ENCODE measurements around the gene ARHGDIG.
"Not testable (repeated sequence)": the region's sequence is repeated elsewhere in the genome, so short reads cannot be mapped to it uniquely, and the experiment has no call there.

The ARHGDIG gene

DNA sequence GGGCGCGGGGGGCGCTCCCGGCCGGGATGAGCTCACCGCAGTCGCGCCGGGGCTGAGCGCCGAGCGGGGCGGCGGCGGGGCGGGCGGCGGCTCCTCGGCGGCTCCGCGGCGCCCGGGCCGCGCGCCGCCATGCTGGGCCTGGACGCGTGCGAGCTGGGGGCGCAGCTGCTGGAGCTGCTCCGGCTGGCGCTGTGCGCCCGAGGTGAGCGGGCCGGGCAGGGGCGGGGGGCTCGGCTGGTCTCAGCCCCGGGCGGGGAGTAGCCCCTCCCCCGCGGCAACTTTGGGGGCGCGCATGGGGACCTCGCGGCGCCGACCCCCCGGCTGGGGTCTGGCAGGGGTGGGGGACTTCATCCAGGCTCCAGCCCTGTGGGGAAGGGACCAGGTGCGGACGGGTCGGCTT, at the start of gene ARHGDIG:
Gene ARHGDIG (plus strand): TSS at position 40 of the 400 bp plus-strand sequence. CDS start 90 bp downstream, at position 130.
- no peak for DNase-seq

DNA sequence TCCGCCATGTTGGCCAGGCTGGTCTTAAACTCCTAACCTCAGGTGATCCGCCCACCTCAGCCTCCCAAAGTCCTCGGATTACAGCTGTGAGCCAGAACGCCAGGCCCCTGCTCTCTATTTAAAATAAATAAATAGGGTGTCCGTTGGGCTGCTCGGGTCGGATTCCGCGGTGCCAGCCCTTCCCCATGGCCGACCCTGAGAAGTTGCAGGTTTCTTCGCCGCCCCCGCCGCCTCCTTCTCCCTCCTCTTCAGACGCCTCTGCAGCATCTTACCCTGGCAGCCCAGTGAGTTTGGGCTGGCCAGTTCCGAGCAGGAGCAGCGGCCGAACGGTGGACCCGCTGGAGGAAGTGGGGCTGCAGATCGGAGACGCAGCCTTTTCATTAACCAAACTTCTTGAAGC, 49.4 kb upstream of the ARHGDIG start:
- no peak for DNase-seq

DNA sequence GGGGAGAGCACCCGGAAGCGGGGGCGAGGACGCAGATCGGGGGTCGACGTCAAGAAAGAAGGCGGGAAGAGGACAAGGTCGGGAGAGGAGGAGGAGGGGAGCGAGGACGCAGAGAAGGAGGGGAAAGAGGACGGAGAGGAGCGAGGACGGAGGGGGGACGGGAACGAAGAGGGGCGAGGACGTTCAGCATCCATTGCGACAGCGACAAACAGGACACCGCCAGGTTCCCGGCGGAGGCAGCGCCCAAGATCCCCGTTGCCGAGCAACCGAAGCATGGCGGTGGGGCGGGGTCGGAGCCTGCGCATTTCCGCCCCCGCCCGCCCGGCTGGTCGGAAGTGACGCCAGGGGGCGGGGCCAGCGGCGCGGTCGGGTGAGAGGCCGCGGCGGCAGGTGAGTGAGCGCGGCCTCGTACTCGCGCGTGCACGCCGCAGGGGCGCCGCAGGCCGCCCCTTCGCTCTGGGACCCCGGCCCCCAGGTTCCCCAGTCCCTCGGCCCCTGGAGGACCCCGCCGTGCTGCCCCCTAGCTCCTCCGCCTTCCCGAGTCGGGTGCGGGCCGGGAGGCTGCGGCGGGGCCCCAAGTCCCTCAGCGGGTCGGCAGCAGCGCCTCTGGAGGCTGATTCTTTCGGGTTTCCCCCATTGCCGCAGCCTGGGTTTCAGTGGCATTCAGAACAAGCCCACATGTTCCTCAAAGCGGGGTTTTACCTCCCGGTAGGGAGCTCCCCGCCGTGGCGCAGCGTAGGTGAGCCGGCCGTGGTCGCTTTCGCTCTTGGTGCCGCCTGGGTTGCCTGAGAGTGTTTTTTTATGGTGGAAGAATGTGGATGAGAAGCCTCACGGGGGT, 45.7 kb upstream of the ARHGDIG start, which contains the start of gene FAM234A:
Gene FAM234A (plus strand): TSS at position 354 of the 838 bp plus-strand sequence. CDS start 19,593 bp downstream, outside the sequence.
- peak; percentile 95 for DNase-seq

DNA sequence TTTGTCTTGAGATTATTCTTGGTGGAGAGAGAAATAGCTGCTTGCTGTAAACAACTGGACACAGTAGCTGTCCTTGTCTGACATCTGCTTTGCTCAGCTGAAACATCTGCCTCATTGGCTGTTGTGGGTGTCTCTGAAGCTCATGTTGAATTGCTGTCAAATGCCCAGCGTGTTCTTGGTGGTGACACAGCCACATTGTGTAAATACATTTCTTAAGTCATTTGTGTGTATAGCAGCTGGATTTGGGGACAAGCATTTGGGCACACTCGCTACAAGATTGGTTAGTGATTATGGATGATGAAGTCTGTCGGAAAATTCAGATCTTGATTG, 40.5 kb upstream of the ARHGDIG start:
- DNase-seq = no peak

DNA sequence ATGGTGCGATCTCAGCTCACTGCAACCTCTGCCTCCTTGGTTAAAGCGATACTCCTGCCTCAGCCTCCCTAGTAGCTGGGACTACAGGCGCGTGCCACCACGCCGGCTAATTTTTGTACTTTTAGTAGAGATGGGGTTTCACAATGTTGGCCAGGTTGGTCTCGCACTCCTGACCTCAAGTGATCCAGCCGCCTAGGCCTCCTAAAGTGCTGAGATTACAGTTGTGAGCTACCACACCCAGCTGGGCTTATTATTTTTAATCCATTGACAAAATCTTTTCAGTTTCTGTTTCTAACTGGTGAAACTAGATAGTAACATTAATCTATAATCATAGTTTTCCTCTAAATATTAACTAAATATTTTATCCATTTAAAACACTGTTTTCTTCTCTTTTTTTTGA, 39.8 kb upstream of the ARHGDIG start:
- DNase-seq = no peak

DNA sequence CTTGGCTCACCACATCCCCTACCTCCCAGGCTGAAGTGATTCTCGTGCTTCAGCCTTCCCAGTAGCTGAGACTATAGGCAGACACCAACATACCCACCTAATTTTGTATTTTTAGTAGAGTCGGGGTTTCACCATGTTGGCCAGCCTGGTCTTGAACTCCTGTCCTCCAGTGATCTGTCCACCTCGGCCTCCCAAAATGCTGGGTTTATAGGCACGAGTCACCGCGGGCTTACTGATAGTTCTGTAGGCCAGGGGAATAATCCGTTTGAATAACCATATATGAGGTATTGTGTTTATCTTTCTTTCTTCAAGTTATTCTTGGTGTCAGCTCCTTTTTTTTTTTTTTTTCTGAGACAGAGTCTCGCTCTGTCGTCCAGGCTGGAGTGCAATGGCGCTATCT, 38.1 kb upstream of the ARHGDIG start:
- no peak for DNase-seq

DNA sequence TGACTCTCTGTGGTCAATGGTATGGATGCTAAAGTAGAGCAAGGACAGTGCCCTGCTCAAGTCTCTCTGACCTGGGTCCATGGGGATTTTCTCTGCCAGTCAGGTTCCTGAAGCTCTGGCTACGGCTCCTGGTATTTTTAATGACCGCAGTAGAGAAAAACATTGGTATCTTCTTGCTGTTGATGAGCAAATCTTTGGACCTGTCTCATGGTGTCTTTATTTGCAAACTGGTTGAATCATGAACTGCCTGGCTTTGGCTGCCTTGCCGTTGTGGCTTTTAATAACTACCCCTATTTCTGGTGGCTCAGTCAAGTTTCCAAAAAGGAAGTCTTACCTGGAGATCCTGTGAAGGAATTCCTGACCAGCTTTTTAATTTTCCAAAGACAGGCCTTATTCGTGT, 37.0 kb upstream of the ARHGDIG start:
- no peak for DNase-seq

DNA sequence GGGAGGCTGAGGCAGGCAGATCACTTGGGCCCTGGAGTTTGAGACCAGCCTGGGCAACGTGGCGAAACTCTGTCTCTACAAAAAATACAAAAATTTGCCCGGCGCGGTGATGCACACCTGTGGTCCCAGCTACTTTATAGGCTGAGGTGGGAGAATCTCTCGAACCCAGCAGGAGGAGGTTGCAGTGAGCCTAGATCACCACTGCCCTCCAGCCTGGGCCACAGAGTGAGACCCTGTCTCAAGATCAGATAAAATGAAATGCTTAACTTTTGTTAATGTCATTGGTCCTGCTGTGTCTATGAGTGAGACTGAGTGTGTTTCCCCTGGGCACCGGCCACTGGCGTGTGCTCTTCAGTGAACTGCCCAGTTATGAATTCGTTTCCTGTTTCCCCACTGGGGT, 35.3 kb upstream of the ARHGDIG start:
- no peak for DNase-seq

DNA sequence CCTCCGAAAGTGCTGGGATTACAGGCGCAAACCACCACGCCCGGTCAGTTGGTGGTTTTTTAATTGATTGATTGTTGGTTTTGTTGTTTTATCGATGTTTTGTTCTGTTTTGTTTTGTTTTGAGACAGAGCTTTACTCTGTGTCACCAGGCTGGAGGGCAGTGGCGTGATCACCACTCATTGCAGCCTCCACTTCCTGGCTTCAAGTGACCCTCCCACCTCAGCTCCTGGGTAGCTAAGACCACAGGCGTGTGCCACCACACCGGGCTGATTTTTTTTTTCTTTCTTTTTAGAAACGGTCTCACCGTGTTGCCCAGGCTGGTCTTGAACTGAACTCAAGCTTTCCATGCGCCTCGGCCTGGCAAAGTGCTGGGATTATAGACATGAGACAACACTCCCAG, 33.4 kb upstream of the ARHGDIG start:
- DNase-seq = no peak

DNA sequence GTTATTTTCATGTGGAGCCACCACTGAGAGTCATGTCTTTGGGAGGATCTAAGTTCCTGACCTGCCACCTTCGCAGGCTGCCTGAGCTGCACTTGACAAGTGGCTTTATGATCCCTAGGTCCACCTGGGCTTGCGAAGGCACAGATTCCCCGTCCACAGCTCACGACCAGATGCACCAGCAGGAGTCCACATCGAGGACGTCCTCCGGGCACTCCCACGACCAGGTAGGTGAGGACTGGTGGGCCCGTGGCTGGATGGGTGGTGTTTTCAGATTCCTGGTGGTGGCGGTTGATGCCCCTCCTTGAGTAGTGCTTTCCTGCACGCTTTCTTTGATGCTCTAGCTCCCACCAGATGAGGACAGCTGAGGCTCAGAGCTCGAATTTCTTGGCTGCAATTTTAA, 31.0 kb upstream of the ARHGDIG start:
- no peak for DNase-seq

DNA sequence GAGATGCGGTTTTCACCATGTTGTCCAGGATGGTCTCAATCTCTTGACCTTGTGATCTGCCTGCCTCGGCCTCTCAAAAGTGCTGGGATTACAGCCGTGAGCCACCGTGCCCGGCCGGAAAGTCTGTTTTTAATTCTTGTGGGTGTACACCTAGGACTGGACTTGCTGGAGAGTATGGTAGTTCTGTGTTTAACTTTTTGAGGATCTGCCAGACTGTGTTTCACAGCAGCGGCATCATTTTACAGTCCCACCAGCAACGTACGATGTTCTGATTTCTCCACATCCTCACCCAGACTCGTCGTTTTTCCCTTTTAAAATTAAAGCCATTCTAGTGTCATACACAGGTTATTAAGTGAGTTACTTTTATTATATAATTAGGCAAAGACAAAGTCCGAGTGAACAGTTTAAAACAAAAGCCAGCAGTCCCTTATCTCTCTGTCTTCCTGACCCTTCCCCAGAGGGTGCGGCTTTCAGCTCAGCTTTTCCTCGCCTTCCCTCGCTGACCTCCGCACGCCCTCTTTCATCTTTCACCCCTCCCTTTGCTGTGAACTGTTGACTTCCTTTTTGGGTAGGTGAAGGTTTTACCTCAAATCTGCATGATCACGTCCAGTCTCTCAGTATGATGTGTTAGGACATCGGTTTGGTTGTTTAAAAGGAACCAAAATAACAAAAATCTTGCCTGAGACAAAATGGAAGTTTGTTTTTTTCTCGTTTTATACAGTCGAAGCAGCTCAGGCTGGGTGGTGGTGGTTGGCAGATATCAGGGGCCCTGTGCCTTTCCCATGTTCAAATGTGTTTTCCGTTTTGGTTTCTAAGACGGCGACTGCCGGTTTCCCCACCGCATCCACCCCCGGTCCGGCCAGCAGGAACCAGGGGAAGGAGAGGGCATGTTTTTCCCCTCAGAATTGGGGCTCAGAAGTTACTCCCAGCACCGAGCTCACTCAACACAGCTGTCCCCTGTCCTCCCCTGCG, 27.7 kb upstream of the ARHGDIG start:
- DNase-seq = peak; percentile 37

DNA sequence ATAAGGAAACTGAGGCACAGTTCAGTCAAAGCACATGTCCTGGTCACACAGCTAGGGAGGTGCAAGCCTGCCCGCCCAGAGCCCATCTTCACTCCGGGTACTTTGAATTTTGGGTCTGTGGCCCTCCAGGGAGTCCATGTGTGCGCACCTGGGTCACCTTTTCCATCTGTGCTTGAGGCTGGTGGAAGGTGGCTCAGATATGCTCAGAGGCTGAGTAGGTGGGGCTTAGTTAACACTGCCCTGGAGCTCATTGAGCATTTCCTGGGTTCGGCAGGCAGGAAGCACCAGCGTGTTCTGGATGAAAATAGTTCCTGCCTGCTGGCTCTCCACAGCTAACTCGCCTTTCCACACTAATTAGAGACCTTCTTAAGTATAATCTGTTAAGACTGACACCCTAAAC, 26.6 kb upstream of the ARHGDIG start:
- peak; percentile 15 for DNase-seq

DNA sequence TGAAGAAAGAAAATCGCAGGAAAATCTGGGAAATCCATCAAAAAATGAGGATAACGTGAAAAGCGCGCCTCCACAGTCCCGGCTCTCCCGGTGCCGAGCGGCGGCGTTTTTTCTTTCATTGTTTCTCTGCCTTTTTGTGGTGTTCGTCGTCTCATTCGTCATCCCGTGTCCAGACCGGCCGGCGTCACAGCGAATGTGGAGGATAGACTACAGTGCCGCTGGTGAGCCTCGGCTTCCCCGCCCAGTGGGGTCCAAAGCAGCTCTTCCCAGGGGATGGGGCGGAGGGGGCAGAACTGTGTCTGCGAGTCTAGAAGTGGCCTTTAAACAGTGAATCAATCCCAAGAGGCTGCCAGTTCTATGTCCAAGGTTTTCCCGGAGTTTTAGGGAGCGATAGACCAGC, 25.9 kb upstream of the ARHGDIG start:
- DNase-seq = no peak

DNA sequence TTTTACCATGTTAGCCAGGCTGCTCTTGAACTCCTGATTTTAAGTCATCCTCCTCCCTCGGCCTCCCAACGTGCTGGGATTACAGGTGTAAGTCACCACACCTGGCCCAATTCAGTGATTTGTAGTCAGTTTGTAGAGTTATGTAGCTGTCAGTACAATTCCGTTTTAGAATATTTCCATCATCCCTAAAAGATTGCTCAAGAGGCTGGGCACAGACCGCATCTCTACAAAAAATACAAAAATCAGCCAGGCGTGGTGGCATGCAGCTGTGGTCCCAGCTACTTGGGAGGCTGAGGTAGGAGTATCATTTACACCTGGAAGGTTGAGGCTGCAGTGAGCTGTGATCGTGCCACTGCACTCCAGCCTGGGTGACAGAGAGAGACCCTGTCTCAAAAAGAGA, 25.2 kb upstream of the ARHGDIG start:
- no peak for DNase-seq

DNA sequence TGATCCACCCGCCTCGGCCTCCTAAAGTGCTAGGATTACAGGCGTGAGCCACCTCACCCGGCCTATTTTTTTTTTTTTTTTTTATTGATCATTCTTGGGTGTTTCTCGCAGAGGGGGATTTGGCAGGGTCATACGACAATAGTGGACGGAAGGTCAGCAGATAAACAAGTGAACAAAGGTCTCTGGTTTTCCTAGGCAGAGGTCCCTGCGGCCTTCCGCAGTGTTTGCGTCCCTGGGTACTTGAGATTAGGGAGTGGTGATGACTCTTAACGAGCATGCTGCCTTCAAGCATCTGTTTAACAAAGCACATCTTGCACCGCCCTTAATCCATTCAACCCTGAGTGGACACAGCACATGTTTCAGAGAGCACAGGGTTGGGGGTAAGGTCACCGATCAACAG, 22.3 kb upstream of the ARHGDIG start:
- not testable (repeated sequence) for DNase-seq

DNA sequence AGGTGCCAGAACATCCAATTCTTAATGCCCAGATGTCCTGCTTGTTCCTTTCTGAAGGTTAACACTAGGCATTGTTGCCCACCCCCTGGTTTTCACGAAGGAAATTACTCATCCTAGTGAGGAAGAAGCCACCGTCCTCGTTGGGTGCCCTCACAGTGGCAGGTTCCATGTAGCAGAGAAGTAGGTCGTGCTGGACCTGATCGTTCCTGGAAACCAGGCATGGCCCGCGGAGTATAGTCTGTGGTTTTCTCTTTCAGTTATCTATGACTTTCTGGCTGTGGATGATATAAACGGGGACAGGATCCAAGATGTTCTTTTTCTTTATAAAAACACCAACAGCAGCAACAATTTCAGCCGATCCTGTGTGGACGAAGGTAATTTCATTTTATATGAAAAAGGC, 21.2 kb upstream of the ARHGDIG start:
- no peak for DNase-seq

DNA sequence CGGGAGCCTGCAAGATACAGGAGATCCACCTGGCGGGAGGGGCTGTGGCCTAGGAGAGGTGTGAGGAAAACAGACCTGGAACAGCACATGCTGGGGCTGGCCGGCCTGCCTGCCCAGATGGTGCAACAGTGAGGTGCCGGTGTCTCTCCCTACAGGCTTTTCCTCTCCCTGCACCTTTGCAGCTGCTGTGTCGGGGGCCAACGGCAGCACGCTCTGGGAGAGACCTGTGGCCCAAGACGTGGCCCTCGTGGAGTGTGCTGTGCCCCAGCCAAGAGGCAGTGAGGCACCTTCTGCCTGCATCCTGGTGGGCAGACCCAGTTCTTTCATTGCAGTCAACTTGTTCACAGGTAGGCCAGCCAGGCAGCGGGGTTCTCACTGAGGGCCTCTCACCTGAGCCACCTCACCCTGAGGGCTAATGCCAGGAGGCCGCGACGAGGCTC, 20.6 kb upstream of the ARHGDIG start:
- no peak for DNase-seq

DNA sequence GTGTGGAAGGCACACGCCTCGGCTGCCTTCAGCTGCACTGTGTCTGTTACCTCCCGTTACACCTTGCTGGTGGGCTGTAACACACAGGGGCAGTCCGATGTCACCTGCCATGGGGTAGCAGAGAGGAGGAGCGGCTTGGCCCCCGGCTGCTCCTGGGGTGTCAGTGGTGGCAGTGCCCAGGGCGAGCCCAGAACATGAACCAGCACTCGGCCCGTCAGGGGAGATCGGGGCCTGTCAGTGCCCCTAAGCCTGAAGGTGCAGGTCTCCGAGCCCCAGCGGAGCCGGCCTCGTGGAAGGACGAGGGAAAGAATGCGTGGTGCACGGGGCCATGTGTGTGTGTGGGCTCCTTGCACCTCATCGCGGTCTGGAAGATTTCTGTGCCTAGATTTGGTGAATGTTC, 20.1 kb upstream of the ARHGDIG start:
- no peak for DNase-seq

DNA sequence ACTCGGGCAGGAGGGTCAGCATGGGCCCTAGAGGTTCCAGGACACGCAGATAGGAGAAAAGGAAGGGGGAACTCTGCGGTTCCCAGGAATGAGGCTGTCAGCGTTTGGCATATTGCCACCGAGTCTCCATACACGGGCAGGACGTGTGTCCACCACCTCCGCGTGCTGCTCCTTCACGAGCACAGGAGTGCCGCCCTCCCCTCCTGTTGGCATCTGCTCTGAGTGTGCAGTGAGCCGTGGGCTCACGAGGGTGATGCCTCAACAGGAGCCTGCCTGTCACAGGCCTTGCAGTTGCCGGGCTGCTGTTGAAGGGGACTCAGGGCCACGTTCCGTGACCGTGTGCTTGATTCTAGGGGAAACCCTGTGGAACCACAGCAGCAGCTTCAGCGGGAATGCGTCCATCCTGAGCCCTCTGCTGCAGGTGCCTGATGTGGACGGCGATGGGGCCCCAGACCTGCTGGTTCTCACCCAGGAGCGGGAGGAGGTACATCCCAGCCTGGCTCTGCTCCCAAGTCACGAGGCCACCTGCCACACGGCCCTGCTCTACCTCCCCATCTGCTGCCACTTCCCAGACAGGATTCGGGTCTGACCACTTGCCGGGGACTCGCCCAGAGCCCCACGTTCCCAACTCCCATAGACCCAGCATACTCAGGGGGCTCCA, 19.2 kb upstream of the ARHGDIG start:
- DNase-seq = no peak

DNA sequence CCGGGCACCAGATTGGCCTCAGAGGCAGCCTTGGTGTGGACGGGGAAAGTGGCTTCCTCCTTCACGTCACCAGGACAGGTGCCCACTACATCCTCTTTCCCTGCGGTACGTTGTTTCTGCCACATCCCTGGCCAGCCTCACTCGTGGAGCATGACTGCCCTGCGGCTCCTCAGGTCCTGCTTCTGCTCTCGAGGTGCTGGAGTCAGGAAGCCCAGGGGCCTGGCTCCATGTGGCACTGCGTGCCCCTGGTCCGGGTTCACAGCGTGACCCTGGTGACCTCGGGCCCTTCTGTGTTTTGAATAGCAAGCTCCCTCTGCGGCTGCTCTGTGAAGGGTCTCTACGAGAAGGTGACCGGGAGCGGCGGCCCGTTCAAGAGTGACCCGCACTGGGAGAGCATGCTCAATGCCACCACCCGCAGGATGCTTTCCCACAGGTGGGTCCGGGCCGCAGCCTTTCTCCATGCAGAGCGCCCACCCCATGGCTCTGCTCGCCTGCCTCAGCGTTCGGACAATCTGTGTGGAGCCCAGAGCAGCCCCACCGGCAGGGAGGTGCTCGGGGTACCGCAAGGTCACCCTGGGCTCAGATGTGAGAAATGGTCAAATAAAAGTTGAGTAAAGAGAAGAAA, 18.2 kb upstream of the ARHGDIG start:
- DNase-seq = no peak

DNA sequence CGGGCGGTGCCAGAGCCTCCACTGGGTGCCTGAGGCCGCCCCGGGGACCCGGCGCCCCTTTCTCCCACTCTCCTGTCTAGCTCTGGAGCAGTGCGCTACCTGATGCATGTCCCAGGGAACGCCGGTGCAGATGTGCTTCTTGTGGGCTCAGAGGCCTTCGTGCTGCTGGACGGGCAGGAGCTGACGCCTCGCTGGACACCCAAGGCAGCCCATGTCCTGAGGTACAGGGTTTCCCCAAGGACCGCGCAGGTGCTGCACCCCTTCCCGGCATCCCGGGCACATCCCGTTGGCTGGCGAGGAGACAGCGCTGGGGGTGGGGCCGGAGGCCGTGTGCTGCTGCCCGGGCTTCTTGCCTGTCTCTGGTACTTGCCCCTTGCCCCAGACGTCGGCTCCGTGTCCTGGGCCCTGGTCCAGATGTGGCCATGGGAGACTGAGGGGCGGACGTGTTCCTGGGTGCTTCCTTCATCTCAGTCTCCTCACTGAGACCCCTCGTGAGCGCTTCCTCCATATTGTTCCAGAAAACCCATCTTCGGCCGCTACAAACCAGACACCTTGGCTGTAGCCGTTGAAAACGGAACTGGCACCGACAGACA, 17.1 kb upstream of the ARHGDIG start:
- no peak for DNase-seq

DNA sequence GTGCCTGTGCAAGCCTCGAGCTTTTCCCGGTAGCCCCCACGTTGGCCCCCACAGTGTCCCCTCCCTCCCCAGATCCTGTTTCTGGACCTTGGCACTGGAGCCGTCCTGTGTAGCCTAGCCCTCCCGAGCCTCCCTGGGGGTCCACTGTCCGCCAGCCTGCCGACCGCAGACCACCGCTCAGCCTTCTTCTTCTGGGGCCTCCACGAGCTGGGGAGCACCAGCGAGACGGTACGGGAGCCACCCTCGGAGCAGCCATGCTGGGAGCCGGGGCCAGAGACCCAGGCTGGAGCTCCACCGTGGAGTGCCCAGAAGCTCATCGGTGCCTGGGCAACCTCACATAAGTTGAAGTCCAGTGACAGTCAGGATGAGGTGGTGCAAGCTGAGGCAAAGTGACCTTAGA, 16.4 kb upstream of the ARHGDIG start:
- DNase-seq = no peak

Data from CD4-positive, alpha-beta T cell treated with Interleukin-12 subunit alpha and Interleukin-12 subunit beta, for 1 hour (primary cell).